GM18502 (cell line): ENCODE results near the gene FDXR.

ENCODE experiments used
- ATAC-seq: cut with Tn5 transposase; IDR thresholded peaks from one replicate; pipeline ENCODE4 v1.9.1; 2021; ENCODE audit warnings: mild to moderate bottlenecking; ENCODE audit not compliant: unreplicated experiment, poor library complexity

Gene FDXR

GRCh38 chr17:74860229-74860871 lies 12.4 kb downstream of the FDXR start:
- no peak for ATAC-seq

DNA sequence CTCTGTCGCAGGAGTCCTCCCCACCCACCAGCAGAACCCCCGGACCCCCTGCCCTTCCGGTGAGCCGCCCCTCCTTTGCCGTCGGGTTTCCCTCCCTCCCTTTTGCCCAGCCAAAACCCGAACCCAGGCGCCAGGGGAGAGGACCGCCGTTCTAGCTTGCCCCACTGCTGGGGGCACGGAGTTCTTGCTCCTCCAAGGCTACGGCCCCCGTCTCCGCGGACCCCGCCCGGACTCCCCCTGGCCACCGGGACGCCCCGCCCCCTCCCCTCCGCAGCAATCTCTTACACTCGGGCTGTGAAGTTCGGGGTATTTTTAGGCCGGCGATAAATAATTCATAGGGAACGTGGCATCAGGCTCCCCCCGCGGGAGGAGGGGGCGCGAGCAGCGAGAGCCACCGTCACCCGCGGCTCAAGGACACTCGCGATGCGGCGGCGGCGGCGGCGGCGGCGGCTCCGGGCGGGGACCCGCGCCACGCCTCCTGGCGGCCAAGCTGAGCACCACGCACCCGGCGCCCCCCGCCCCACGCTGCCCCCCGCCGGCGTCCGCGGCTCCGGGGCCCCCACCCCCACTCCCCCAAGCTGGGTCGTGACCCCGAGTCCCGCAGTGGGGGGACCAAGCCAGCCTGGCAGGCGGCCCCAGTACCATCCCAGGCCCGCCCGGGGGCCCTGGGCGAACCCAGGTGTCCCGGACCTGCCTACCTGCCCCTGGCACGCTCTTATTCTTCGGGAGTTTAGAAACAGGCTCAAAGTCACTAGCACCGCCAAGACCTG lies 13.2 kb downstream of the FDXR start, which contains the start of gene GRIN2C:
GRIN2C (minus strand) TSS at position 427 of the 770 bp plus-strand sequence. CDS start 4,793 bp downstream, outside the sequence.
- no peak for ATAC-seq

DNA sequence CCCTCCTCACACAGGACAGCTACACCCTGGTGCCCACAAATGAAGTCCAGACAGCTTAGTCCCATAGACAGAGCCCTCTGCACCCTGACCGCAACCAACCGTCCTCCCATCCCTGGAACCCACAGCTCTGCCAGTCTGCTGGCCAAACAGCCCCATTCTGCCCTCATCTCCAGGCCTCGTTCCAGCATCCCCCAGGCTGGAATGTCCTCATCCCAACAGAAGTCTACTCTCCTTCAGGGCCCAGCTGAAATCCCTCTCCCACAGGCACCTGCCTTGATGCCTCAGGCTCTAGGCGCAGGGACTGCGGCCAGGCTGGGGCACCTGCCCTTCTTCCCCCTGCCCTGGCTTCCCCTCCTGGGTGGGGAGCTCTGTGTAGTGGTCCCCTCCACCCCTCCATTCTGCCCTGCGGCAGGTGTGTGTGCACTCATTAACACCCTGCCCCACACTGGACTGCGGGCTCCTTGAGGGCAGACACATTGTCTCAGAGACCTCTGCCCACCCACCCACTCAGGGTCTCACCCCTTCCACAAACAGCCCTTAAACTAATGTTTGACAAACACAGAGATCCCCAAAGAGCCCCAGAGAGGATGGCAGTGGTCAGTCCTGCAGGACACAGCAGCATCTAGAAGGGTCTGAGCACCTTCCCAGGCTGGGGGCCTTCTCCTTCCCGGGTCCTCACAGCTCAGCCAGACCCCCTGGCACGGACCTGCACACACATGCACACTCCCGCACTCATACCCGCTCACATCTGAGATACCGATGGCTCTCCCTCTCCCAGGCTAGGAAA lies 13.9 kb downstream of the FDXR start:
- ATAC-seq = no peak

- no peak for ATAC-seq
These were observed 15.6 kb downstream of the FDXR start for GRCh38 chr17:74857191-74857590.

DNA sequence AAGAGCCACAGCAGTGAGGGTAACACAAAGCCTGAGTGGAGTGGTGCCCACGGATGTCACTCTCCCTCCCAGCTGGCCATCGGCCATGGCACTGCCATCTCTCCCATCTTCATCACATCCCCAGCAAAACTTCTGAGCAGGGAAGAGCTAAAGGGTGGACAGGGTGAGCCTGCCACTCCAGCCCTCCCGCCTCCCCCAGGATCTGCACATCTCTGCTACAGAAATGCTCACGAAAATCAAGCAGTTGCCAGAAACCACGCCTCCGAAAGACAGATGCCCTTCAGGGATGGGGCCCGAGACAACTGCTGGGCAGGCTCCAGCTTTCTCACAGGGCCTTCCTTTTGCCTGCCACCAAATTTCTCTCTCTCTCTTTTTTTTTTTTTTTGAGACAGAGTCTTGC lies 16.7 kb downstream of the FDXR start:
- ATAC-seq = no peak

DNA sequence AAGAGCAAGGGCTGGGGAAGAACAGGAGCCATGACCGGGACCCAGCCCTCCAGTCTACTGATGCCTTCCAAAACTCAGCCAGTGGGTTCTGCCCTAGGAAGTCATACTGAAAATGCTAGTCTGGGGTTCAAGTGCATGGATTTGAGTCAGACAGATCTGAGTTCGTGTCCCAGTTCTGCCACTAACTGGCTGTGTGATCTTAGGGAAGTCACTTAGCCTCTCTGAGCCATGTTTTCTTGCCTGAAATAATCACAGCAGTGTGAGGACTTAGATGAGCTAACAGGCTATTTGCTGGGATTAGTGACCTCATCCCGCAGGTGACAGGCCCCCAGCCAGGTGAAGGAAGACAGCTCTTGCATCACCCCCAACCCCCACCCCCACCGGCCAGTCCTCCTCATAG lies 17.5 kb downstream of the FDXR start:
- no peak for ATAC-seq

DNA sequence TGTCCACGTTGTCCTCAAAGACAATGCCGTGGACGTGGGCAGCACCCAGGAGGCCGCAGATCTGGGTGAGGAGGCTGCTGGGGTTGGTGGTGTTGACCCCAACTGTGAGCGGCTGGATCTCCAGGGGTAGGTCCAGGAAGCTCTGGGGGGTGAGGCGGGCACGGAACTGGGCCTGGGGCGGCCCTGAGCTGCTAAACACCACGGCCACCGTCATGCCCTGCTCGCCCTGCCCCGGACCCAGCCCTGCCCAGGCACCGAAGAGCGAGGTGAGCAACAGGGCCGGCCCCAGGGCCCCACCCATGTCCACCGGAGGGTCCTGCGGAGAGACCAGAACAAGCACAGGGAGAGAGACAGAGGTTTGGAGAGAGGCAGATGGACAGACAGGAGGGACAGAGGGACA lies 18.0 kb downstream of the FDXR start:
- no peak for ATAC-seq

DNA sequence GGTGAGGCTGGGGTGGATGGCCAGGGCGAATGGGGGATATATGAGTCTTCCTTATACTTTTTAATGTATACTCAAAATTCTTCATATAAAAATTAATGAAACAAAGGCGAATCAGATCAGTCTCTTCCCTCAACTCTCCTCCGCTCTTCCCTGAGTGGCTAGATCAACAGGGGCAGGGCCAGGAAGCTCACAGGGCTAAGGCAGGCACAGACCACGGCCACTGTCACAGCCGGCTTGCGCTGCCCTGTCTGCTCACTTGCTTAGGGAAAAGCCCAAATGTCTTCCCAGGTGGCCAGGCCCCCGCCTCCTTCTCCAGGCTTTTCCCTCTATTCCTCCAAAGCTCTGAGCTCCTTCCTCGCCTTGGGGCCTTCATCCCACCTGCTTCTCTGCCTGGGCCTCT lies 19.1 kb downstream of the FDXR start:
- ATAC-seq = no peak

DNA sequence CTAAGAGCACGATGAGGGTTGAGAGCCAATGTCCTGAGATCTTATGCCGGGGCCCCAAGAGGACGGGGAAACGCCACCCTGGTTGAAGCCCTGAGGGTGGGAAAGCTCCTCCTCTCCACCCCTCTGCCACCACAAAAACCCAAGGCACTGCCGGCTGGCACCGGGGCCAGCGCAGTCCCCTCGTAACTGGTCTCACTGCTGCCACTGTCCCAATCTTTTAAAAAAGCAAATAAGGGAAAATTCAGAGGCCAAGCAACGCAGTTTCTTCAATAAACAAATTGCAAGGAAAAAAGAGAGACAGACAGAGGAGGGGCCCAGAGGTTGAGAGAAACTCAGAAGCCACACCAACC lies 19.8 kb downstream of the FDXR start:
- ATAC-seq = no peak

- ATAC-seq = no peak
These were observed 20.4 kb downstream of the FDXR start for GRCh38 chr17:74852237-74853047.

DNA sequence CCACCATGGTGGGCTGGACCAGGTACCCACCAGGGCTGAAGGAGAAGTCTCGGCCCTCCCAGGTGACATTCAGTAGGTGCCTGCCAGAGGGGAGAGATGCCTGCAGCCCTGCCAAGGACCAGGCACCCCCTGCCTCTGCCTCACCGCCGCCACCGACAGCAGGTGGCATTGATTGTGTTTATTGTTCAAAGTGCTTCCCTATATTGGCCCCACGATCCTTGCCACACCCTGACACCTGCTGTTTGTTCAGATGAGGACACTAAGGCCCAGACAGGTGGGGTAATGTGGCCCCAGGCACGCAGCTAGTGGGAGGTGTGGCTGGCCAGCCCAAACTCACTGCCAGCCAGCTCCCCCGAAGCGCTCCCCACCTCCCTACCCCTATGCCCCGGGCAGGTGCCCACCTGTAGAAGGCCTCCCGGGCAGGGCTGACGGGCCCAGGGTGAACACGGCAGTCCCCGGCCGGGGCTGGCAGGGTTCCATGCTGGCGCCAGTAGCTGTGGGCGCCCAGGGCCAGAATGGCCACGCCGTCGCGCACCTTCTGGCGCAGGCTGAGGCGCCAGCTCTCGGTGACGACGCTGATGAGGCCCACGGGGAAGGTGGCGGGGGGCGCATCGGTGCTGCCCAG lies 21.1 kb downstream of the FDXR start:
- no peak for ATAC-seq

GRCh38 chr17:74850914-74851313 lies 21.9 kb downstream of the FDXR start:
- ATAC-seq = no peak

GRCh38 chr17:74850310-74850709 lies 22.5 kb downstream of the FDXR start:
- no peak for ATAC-seq

DNA sequence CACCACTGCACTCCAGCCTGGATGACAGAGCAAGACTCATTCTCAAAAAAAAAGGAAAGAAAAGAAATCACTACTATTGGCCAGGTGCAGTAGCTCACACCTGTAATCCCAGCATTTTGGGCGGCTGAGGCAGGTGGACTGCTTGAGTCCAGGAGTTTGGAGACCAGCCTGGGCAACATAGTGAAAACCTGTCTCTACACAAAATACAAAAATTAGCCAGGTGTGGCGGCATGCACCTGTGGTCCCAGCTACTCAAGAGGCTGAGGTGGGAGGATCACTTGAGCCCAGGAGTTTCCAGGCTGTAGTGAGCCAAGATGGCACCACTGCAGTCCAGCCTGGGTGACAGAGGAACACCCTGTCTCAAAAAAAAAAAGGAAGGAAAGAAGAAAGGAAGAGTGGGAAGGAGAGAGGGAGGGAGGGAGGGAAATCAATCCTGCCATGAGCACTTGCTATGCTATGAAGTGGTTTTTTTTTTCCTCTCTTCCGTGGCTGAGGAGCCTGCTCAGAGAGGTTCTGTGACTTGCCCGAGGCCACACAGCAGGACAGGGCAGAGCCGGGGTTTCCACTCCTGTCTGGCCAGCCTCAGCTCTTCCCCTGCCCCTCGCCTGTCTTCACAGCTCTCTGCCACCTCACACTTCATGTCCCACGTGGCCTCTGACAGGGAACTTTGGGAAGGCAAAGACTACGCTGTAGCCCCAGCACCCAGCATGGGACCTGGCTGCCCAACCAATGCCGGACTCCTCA lies 24.0 kb downstream of the FDXR start:
- no peak for ATAC-seq

GRCh38 chr17:74846621-74847020 lies 26.2 kb downstream of the FDXR start:
- no peak for ATAC-seq

- ATAC-seq = no peak
These were observed 29.5 kb downstream of the FDXR start for GRCh38 chr17:74843352-74843627.

- no peak for ATAC-seq
These were observed 30.0 kb downstream of the FDXR start for GRCh38 chr17:74842599-74843351.

DNA sequence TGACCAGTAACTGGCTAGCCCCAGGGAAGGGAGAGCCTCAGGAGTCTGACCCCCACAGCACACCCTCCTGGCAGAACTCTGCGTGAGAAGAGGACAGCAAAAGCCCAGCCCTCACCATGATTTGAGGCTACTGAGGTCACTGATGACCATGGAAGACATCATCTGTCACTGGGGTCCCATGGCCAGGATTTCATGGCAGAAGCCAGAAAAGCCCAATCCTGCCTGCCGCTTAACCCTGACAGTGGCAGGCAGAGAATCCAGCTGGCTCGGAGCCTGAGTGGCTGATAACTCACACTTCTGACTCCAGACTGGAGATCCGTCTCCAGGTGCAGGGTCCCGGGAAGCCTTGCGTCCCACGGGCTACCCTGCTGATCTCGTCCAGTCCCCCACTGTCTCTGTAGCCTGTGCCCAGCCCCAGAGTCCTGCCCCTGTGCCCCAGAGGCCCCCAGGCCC lies 30.6 kb downstream of the FDXR start:
- no peak for ATAC-seq
